ENCODE results near the gene AKIP1.

AKIP1 gene

DNA sequence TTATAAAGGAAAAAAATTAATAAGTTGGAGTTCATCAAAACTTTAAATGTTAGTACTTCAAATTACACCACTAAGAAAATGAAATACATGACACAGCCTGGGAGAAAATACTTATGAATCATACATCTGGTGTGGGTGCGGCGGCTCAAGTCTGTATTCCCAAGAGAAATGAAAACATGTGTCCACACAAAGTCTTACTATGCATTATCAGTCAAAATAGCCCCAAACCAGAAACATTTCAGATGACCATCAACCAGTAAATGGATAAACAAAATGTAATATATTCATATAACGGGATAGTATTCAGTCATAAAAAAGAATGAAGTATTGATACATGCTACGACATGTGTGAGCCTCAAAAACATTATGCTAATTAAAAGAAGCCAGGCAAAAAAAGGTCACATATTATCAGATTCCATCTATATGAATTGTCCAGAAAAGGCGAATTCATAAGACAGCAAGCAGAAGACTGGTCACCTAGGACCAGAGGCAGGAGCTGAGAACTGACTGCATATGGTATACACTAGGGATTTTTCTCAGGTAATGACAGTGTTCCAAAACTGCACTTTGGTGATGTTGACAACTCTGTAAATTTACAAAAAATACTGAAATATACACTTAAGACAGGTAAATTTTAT, 5.3 kb upstream of the AKIP1 start:
- H3K27ac ChIP-seq, result no peak overlapping the region
- no peak for DNase-seq (ENCODE audit: low spot score)
- TF ChIP-seq, protein P1, sequence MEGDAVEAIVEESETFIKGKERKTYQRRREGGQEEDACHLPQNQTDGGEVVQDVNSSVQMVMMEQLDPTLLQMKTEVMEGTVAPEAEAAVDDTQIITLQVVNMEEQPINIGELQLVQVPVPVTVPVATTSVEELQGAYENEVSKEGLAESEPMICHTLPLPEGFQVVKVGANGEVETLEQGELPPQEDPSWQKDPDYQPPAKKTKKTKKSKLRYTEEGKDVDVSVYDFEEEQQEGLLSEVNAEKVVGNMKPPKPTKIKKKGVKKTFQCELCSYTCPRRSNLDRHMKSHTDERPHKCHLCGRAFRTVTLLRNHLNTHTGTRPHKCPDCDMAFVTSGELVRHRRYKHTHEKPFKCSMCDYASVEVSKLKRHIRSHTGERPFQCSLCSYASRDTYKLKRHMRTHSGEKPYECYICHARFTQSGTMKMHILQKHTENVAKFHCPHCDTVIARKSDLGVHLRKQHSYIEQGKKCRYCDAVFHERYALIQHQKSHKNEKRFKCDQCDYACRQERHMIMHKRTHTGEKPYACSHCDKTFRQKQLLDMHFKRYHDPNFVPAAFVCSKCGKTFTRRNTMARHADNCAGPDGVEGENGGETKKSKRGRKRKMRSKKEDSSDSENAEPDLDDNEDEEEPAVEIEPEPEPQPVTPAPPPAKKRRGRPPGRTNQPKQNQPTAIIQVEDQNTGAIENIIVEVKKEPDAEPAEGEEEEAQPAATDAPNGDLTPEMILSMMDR (IDR thresholded peaks at IDR 0.05), result no peak
- H3K4me3 ChIP-seq, result no peak overlapping the region

- no peak overlapping the region for H3K27ac ChIP-seq
- TF ChIP-seq, protein P1 (IDR thresholded peaks at IDR 0.05), result no peak
- DNase-seq (ENCODE audit: low spot score), result no peak
- H3K4me3 ChIP-seq, result no peak overlapping the region
Observed at GRCh38 chr11:8907116-8907515, 3.9 kb upstream of the AKIP1 start.

GRCh38 chr11:8908099-8908498, 2.9 kb upstream of the AKIP1 start:
- Histone ChIP-seq H3K27ac (no peak overlapping the region), H3K4me3 (no peak overlapping the region)
- TF ChIP-seq, protein P1 (IDR thresholded peaks at IDR 0.05), result no peak
- no peak for DNase-seq (ENCODE audit: low spot score)

- peak overlapping the region; percentile 99 for H3K4me3 ChIP-seq
- peak overlapping the region; percentile 90 to 99 for H3K27ac ChIP-seq
- DNase-seq (ENCODE audit: low spot score), result no peak
- TF ChIP-seq, protein P1 (IDR thresholded peaks at IDR 0.05), result no peak
Observed at GRCh38 chr11:8910649-8911026, 351 bp upstream of the AKIP1 start.

- Histone ChIP-seq H3K4me3 (peak overlapping the region; percentile 47), H3K27ac (peak overlapping the region; percentile 29 to 50)
- DNase-seq (ENCODE audit: low spot score), result no peak
- TF ChIP-seq, protein P1 (IDR thresholded peaks at IDR 0.05), result peak; percentile 43
Observed at GRCh38 chr11:8913961-8914660, 3.1 kb downstream of the AKIP1 start.

DNA sequence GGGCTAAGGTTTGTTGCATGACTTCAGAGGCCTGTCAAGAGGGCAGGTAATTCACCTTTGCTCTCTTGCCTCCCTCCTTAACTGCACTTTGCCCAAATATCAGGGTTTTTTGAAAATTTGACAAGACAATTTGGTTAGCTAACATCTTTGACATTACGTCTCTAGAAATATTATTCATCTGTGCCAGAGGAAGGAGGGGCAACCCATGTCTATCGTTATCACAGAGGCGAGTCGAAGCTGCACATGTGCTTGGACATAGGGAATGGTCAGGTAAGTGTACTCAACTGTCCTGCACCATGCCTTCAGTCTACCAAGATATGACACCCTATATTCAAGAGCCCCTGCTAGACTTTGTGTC, 3.7 kb downstream of the AKIP1 start:
- TF ChIP-seq, protein P1 (IDR thresholded peaks at IDR 0.05), result peak; percentile 11
- peak overlapping the region; percentile 29 to 50 for H3K27ac ChIP-seq
- DNase-seq (ENCODE audit: low spot score), result no peak
- peak overlapping the region; percentile 47 for H3K4me3 ChIP-seq
